ENCODE results near the gene NABP2. TPM values are rescaled to one million over a fixed set of nuclear protein-coding genes. Genes with fewer than 3 reads are reported as not detected.

Gene NABP2
- total and polyA plus RNA-seq, 10 of the 15 experiments (the other 5 are each of a cell fraction or from before 2014, with no cell fraction given): 20.7 to 97.9 (median 60.9) TPM

DNA sequence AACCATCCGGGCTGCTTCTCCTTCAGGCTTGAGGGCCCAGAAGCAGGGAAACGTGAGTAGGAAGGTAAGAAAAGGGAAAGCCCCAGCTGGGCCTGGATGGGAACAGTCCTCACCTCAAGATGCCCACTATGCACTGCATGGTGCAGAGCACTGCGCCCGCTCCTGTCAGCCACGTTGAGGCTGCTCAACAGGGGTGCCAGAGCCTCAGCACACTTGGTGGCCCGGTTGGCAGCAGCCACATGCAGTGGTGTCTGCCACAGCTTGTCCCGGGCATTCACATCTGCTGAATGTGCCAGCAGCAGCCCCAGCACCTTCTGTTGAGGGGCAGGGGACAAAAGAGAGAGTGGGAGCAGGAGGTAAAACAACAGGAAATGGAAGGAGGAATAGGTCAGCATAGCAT, 31.5 kb downstream of the NABP2 start:
- intact Hi-C loops (cut with micrococcal nuclease; ENCODE audit: unreplicated experiment) (no loop called here), in situ Hi-C loops (cut with MboI) (no loop called here)
- no peak overlapping the region for H3K4me2 ChIP-seq (ENCODE audit: control insufficient read depth, insufficient read depth)
- ChIA-PET SMC1A (ENCODE audit: uncharacterized antibody, unreplicated experiment) (interaction anchor here (0.6 to 0.8 kb wide), 2 partner anchors 22 to 57 kb away, joined by 3 read pairs; no protein-coding TSS in a partner anchor), RAD21 (ENCODE audit: unreplicated experiment) (interaction anchor here (1.1 to 1.4 kb wide), 2 partner anchors 34 to 102 kb away, joined by 3 to 5 read pairs; partner anchors contain the start of gene RNF41), POLR2A (interaction anchor here (0.6 kb wide), 1 partner anchor 119 kb away, joined by 3 read pairs; no protein-coding TSS in a partner anchor), CTCF (interaction anchor here (0.5 to 3.5 kb wide), 6 partner anchors 9 to 205 kb away, joined by 3 to 25 read pairs (median 4); partner anchors contain the start of genes COQ10A and SMARCC2)
- FAIRE-seq: no peak
- no peaks in the 10 kb centered on the region for H3K27me3 ChIP-seq (replicated peaks in 1 of 2; ENCODE audit: control insufficient read depth in 2 of 2, insufficient read depth in 2 of 2, low read length in 1 of 2)
- no peaks in the 10 kb centered on the region for H3K9me3 ChIP-seq (replicated peaks; ENCODE audit: control insufficient read depth, insufficient read depth, low read length)
- WGBS (ENCODE audit: insufficient coverage, insufficient replicate concordance, low lambda C conversion rate, missing lambda C conversion rate): 85% methylated on average over 7 of the region's 7 CpGs
- H4K20me1 ChIP-seq (ENCODE audit: control insufficient read depth, insufficient read depth): no peaks in the 10 kb centered on the region
- peaks cover 11% of the 10 kb centered on the region for H3K79me2 ChIP-seq (ENCODE audit: control insufficient read depth, insufficient read depth, low read length)
- H3K36me3 ChIP-seq (ENCODE audit: control insufficient read depth in 2 of 2, insufficient read depth in 2 of 2, low read length in 1 of 2): peaks cover 14 to 22% of the 10 kb centered on the region in 2 experiments
- no peak for TF ChIP-seq NR2C2 (IDR thresholded peaks at IDR 0.05; ENCODE audit: borderline replicate concordance, control insufficient read depth, insufficient read length, low read depth)
- no peak for TF ChIP-seq TCF7 (IDR thresholded peaks at IDR 0.05; ENCODE audit: borderline replicate concordance)
- TF ChIP-seq HDAC6 (IDR thresholded peaks at IDR 0.05; ENCODE audit: unreplicated experiment): no peak
- TF ChIP-seq IRF5 (IDR thresholded peaks at IDR 0.05; ENCODE audit: borderline replicate concordance): no peak
- TF ChIP-seq BMI1 (IDR thresholded peaks at IDR 0.05; ENCODE audit: borderline replicate concordance): no peak
- no peak for TF ChIP-seq NR2C1 (IDR thresholded peaks at IDR 0.05)
- no peak for TF ChIP-seq JUND (IDR thresholded peaks at IDR 0.05; ENCODE audit: low read depth, low read length)
- TF ChIP-seq ESRRA (IDR thresholded peaks at IDR 0.05; ENCODE audit: low read length): no peak
- TF ChIP-seq RCOR1 (conservative IDR thresholded peaks at IDR 0.05; ENCODE audit: low read depth, low read length): no peak
- TF ChIP-seq, protein P1, sequence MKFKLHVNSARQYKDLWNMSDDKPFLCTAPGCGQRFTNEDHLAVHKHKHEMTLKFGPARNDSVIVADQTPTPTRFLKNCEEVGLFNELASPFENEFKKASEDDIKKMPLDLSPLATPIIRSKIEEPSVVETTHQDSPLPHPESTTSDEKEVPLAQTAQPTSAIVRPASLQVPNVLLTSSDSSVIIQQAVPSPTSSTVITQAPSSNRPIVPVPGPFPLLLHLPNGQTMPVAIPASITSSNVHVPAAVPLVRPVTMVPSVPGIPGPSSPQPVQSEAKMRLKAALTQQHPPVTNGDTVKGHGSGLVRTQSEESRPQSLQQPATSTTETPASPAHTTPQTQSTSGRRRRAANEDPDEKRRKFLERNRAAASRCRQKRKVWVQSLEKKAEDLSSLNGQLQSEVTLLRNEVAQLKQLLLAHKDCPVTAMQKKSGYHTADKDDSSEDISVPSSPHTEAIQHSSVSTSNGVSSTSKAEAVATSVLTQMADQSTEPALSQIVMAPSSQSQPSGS (IDR thresholded peaks at IDR 0.05; ENCODE audit: low read length): no peak
- no peak for TF ChIP-seq TARDBP (IDR thresholded peaks at IDR 0.05; ENCODE audit: borderline replicate concordance)
- no peak for TF ChIP-seq KAT2A (conservative IDR thresholded peaks at IDR 0.05; ENCODE audit: control insufficient read depth, low read depth, low read length)
- TF ChIP-seq NBN (IDR thresholded peaks at IDR 0.05): no peak
- TF ChIP-seq MTA2 (IDR thresholded peaks at IDR 0.05; ENCODE audit: low read depth): no peak
- TF ChIP-seq RFX5 (IDR thresholded peaks at IDR 0.05; ENCODE audit: low read depth, low read length): no peak
- TF ChIP-seq RELA (IDR thresholded peaks at IDR 0.05; ENCODE audit: borderline replicate concordance, partially characterized antibody): no peak
- H3K4me1 ChIP-seq (ENCODE audit: control insufficient read depth, insufficient read depth, low read length): peaks cover 7% of the 10 kb centered on the region
- ATAC-seq: no peak
- no peak overlapping the region for H2AFZ ChIP-seq (ENCODE audit: control insufficient read depth, low read depth, low read length)
- no peak overlapping the region for H3K27ac ChIP-seq (ENCODE audit: control insufficient read depth, insufficient read depth)
- no peak for DNase-seq (ENCODE audit: low read depth, low spot score)
- H3K4me3 ChIP-seq: no peak overlapping the region
- H3K9ac ChIP-seq (ENCODE audit: control insufficient read depth, insufficient read depth, low read length): no peak overlapping the region
- no TSS peak for BruUV-seq (replicated peaks)

All from GM12878 (cell line).